Activated naive CD4-positive, alpha-beta T cell treated with anti-CD3 and anti-CD28 coated beads, Interleukin-2, amount 10 ng/mL, durations not matched to agents 7 days and 5 days (primary cell): ENCODE measurements around the gene UBE2J1.
A peak's percentile ranks its signal among the peaks of the same experiment; 100 is the strongest.
"Not testable (repeated sequence)": the region's sequence is repeated elsewhere in the genome, so short reads cannot be mapped to it uniquely, and the experiment has no call there.

Experiments
- CTCF ChIA-PET: fragments of 350-600 bp; sonication (Branson Sonifier 250); formaldehyde crosslinking; loops from one replicate; lab custom pipeline; 2021; ENCODE audit warnings: antibody characterized with exemption; lab: Charles Lee
- DNase-seq: peaks from one replicate; pipeline ENCODE4 v3.0.0-alpha.2; 2020
- H3K27ac Mint-ChIP-seq: one replicate; pipeline ENCODE4 v1.8.0; 2021; ENCODE audit warnings: mild to moderate bottlenecking, moderate library complexity, mixed read lengths
- H3K27me3 Mint-ChIP-seq: one replicate; pipeline ENCODE4 v1.8.0; 2021; ENCODE audit warnings: mild to moderate bottlenecking, mixed read lengths
- H3K36me3 Mint-ChIP-seq: one replicate; pipeline ENCODE4 v1.8.0; 2021; ENCODE audit warnings: mixed read lengths
- H3K4me1 Mint-ChIP-seq: one replicate; pipeline ENCODE4 v1.8.0; 2021; ENCODE audit warnings: mixed read lengths
- H3K4me3 Mint-ChIP-seq: one replicate; pipeline ENCODE4 v1.8.0; 2021; ENCODE audit warnings: mild to moderate bottlenecking, moderate library complexity, mixed read lengths
- H3K9me3 Mint-ChIP-seq: one replicate; pipeline ENCODE4 v1.8.0; 2021; ENCODE audit warnings: mixed read lengths

The UBE2J1 gene

GRCh38 chr6:89352278-89353117 is at the start of gene UBE2J1:
Gene UBE2J1 (minus strand): TSS chr6:89352722. CDS start chr6:89352569, 153 bp downstream.
- Mint-ChIP-seq H3K4me1 (peaks cover 72% of the 10 kb centered on the region), H3K4me3 (peak within 1 kb of the TSS; percentile 96), H3K27me3 (no peaks in the 10 kb centered on the region), H3K27ac (peak within 1 kb of the TSS; percentile 93), H3K36me3 (peaks cover 18% of the 10 kb centered on the region), H3K9me3 (no peaks in the 10 kb centered on the region)
- peak; percentile 82 for DNase-seq
- CTCF ChIA-PET, result interaction anchor here (1.0 to 1.7 kb wide), 5 partner anchors 11 to 370 kb away, joined by 3 to 19 read pairs (median 5); no protein-coding TSS in a partner anchor

- no peak overlapping the region for H3K4me3 Mint-ChIP-seq
- no peaks in the 10 kb centered on the region for H3K36me3 Mint-ChIP-seq
- H3K27ac Mint-ChIP-seq, result no peak overlapping the region
- no peak for DNase-seq
- H3K4me1 Mint-ChIP-seq, result no peaks in the 10 kb centered on the region
- H3K9me3 Mint-ChIP-seq, result no peaks in the 10 kb centered on the region
- CTCF ChIA-PET, result no interaction called here
- no peaks in the 10 kb centered on the region for H3K27me3 Mint-ChIP-seq
Observed at GRCh38 chr6:89400912-89401399, 48.4 kb upstream of the UBE2J1 start.

GRCh38 chr6:89400050-89400449 is 47.5 kb upstream of the UBE2J1 start:
- Mint-ChIP-seq H3K4me1 (no peaks in the 10 kb centered on the region), H3K27me3 (peaks cover 1% of the 10 kb centered on the region), H3K4me3 (no peak overlapping the region), H3K36me3 (no peaks in the 10 kb centered on the region), H3K9me3 (no peaks in the 10 kb centered on the region), H3K27ac (no peak overlapping the region)
- DNase-seq, result no peak
- CTCF ChIA-PET, result no interaction called here

GRCh38 chr6:89398762-89399525 is 46.4 kb upstream of the UBE2J1 start:
- H3K4me3 Mint-ChIP-seq, result no peak overlapping the region
- no peak for DNase-seq
- CTCF ChIA-PET, result no interaction called here

GRCh38 chr6:89397884-89398283 is 45.4 kb upstream of the UBE2J1 start:
- CTCF ChIA-PET, result interaction anchor here (0.7 kb wide), 1 partner anchor 287 kb away, joined by 3 read pairs; no protein-coding TSS in a partner anchor
- H3K4me1 Mint-ChIP-seq, DNase-seq, H3K27me3 Mint-ChIP-seq, H3K27ac Mint-ChIP-seq, H3K36me3 Mint-ChIP-seq, H3K9me3 Mint-ChIP-seq, H3K4me3 Mint-ChIP-seq: not testable (repeated sequence)

More at GRCh38 chr6:89398762-89399525, 46.4 kb upstream of the UBE2J1 start:
- no peaks in the 10 kb centered on the region for H3K4me1 Mint-ChIP-seq
- no peak overlapping the region for H3K27ac Mint-ChIP-seq
- no peaks in the 10 kb centered on the region for H3K36me3 Mint-ChIP-seq
- peaks cover 3% of the 10 kb centered on the region for H3K27me3 Mint-ChIP-seq
- H3K9me3 Mint-ChIP-seq, result no peaks in the 10 kb centered on the region

DNA sequence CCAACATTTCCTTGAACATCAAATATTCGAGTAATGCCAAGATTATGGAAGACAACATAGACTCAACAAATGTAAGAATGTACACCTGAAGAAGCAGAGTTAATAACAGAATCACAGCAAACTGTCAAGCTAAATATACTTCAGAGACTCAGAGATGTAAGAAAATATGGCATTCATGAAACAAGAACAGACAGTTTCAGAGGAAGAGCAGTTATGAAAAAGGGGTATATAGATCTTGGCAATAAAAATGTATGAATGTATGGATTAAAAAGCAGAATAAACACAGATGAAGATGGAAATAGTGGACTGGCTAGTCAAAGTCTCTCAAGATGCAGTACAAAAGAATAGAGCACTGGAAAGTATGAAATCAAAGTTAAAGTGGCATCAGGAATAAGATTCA is 41.1 kb upstream of the UBE2J1 start:
- Mint-ChIP-seq H3K9me3 (peaks cover 5% of the 10 kb centered on the region), H3K36me3 (peaks cover 2% of the 10 kb centered on the region), H3K27ac (no peak overlapping the region), H3K4me1 (peaks cover 4% of the 10 kb centered on the region), H3K4me3 (no peak overlapping the region), H3K27me3 (peaks cover 3% of the 10 kb centered on the region)
- CTCF ChIA-PET, result no interaction called here
- no peak for DNase-seq

- H3K4me3 Mint-ChIP-seq, result no peak overlapping the region
- H3K27me3 Mint-ChIP-seq, result peaks cover 3% of the 10 kb centered on the region
- H3K9me3 Mint-ChIP-seq, result peaks cover 5% of the 10 kb centered on the region
- H3K36me3 Mint-ChIP-seq, result peaks cover 2% of the 10 kb centered on the region
- peaks cover 4% of the 10 kb centered on the region for H3K4me1 Mint-ChIP-seq
- DNase-seq, result no peak
- no peak overlapping the region for H3K27ac Mint-ChIP-seq
- CTCF ChIA-PET, result no interaction called here
Observed at GRCh38 chr6:89392823-89393222, 40.3 kb upstream of the UBE2J1 start.

- CTCF ChIA-PET, result no interaction called here
- peaks cover 4% of the 10 kb centered on the region for H3K4me1 Mint-ChIP-seq
- no peak overlapping the region for H3K4me3 Mint-ChIP-seq
- H3K27ac Mint-ChIP-seq, result no peak overlapping the region
- H3K36me3 Mint-ChIP-seq, result peaks cover 2% of the 10 kb centered on the region
- DNase-seq, result no peak
- no peaks in the 10 kb centered on the region for H3K27me3 Mint-ChIP-seq
- peaks cover 4% of the 10 kb centered on the region for H3K9me3 Mint-ChIP-seq
Observed at GRCh38 chr6:89388846-89389245, 36.3 kb upstream of the UBE2J1 start.

- no peak overlapping the region for H3K27ac Mint-ChIP-seq
- CTCF ChIA-PET, result interaction anchor here (1.4 kb wide), 1 partner anchor 16 kb away, joined by 4 read pairs; no protein-coding TSS in a partner anchor
Observed at GRCh38 chr6:89387516-89388201, 35.1 kb upstream of the UBE2J1 start.

GRCh38 chr6:89386917-89387491 is 34.5 kb upstream of the UBE2J1 start:
- CTCF ChIA-PET, result interaction anchor here (1.4 kb wide), 1 partner anchor 15 kb away, joined by 4 read pairs; no protein-coding TSS in a partner anchor
- H3K9me3 Mint-ChIP-seq, result no peaks in the 10 kb centered on the region
- DNase-seq, result no peak
- H3K4me3 Mint-ChIP-seq, result no peak overlapping the region
- H3K27me3 Mint-ChIP-seq, result no peaks in the 10 kb centered on the region
- no peak overlapping the region for H3K27ac Mint-ChIP-seq
- H3K36me3 Mint-ChIP-seq, result peaks cover 3% of the 10 kb centered on the region
- H3K4me1 Mint-ChIP-seq, result no peaks in the 10 kb centered on the region

More at GRCh38 chr6:89387516-89388201, 35.1 kb upstream of the UBE2J1 start:
- Mint-ChIP-seq H3K4me3 (no peak overlapping the region), H3K36me3 (peaks cover 3% of the 10 kb centered on the region), H3K4me1 (peaks cover under 1% of the 10 kb centered on the region), H3K27me3 (no peaks in the 10 kb centered on the region), H3K9me3 (no peaks in the 10 kb centered on the region)
- DNase-seq, result no peak

DNA sequence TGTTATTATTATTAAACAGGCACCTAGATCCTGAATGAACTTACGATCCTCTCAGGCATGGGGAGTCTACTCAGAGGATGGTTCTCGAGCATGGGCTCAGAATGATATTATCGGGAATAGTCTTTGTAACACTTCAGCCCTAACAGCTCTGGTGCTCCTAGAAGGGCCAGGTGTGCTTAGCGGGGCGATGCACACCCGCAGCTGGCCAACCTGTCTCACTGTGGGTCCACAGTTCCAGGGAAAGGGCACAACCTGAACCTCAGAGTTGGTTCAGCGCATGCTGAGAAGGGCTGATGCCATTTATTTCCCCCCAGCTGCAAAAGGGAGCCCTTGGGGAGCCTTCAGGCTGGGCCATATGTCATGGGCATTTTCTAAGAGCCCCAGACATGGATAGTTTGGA is 33.3 kb upstream of the UBE2J1 start:
- CTCF ChIA-PET, result no interaction called here
- H3K4me1 Mint-ChIP-seq, result no peaks in the 10 kb centered on the region
- no peak overlapping the region for H3K4me3 Mint-ChIP-seq
- H3K9me3 Mint-ChIP-seq, result no peaks in the 10 kb centered on the region
- peaks cover 3% of the 10 kb centered on the region for H3K36me3 Mint-ChIP-seq
- H3K27ac Mint-ChIP-seq, result no peak overlapping the region
- H3K27me3 Mint-ChIP-seq, result no peaks in the 10 kb centered on the region
- DNase-seq, result no peak

GRCh38 chr6:89385156-89385667 is 32.7 kb upstream of the UBE2J1 start:
- Mint-ChIP-seq H3K9me3 (no peaks in the 10 kb centered on the region), H3K4me1 (no peaks in the 10 kb centered on the region), H3K36me3 (peaks cover 3% of the 10 kb centered on the region), H3K27ac (no peak overlapping the region), H3K4me3 (no peak overlapping the region), H3K27me3 (no peaks in the 10 kb centered on the region)
- DNase-seq, result no peak
- CTCF ChIA-PET, result no interaction called here

DNA sequence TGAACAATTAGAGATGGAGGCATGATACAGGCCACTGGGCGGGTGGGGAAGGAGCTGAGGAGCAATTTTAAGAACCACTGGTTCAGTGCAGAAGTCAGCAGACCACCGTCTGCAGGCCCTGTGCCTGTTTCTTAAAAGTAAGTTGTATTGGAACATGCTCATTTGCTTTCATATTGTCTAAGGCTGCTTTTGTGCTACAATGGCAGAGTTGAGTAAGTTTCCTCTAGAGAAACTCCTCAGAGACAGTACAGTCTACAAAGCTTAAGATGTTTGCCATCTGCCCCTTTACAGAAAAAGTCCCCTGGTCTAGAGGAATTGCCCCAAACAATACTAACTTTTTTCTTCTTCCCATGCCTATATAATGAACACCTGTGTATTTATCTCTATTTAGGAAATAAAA is 28.5 kb upstream of the UBE2J1 start:
- Mint-ChIP-seq H3K4me3 (no peak overlapping the region), H3K36me3 (peaks cover 3% of the 10 kb centered on the region), H3K27ac (no peak overlapping the region), H3K4me1 (peaks cover 9% of the 10 kb centered on the region), H3K9me3 (no peaks in the 10 kb centered on the region), H3K27me3 (no peaks in the 10 kb centered on the region)
- DNase-seq, result no peak
- CTCF ChIA-PET, result interaction anchor here (1.4 kb wide), 1 partner anchor 9 kb away, joined by 4 read pairs; no protein-coding TSS in a partner anchor
